ENCODE results near the gene TP53TG3D. TPM values are rescaled to one million over a fixed set of nuclear protein-coding genes. Genes with fewer than 3 reads are reported as not detected.
"Not testable (repeated sequence)": the region's sequence is repeated elsewhere in the genome, so short reads cannot be mapped to it uniquely, and the experiment has no call there.

The TP53TG3D gene, protein sequence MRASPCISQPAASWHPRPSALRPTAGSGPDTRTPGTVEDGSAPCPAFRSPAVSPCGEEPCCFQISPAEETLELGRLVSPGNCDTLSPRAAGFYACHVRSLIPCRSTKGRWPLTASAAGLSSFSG
- under 1 TPM; 0.13 to 0.79 (median 0.79) TPM for polyA plus RNA-seq

DNA sequence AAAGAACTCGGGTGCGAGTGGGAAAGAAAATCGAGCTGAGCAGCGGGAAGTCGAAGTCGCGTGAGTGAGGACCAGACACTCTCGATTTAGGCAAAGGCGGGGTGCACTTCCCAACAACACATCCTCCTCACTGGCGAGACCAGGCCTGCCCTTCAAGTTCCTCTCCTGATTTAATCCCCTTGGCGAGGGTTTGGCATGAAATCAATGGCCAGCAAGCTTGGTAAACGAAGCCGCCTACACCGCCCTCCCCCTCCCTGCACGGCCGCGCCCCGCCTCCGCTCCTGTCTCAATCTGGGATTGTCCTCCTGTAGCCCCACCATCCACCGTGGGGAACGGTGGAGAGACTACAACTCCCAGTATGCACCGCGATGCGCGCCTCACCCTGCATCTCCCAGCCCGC is at the start of gene TP53TG3D:
TSS of gene TP53TG3D (plus strand) at position 301 of the 400 bp plus-strand sequence. CDS start at position 369, 68 bp downstream.
- not testable (repeated sequence) for H3K27ac ChIP-seq (ENCODE audit: low read depth, low read length)
- 37 to 41% (median 38%) methylated on average over 8 to 9 of the region's 26 CpGs for WGBS, 3 donors

DNA sequence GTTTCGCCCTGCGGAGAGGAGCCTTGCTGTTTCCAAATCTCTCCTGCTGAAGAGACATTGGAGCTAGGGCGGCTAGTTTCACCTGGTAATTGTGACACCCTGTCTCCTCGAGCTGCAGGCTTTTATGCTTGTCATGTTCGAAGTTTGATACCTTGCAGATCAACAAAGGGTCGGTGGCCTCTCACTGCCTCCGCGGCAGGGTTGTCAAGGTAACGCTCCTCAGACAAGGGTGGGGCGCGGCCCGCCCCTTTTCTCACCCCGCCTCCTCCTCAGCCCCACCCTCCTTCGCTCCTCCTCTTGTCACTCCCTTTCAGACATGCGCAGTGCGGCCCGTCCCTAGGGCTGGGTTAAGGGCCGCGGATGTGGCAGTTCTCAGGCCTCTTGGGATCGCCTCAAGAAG is 421 bp downstream of the TP53TG3D start:
- H3K27ac ChIP-seq (ENCODE audit: low read depth, low read length), result not testable (repeated sequence)
- 13 to 19% (median 19%) methylated on average over 4 to 9 of the region's 20 CpGs for WGBS, 3 donors

DNA sequence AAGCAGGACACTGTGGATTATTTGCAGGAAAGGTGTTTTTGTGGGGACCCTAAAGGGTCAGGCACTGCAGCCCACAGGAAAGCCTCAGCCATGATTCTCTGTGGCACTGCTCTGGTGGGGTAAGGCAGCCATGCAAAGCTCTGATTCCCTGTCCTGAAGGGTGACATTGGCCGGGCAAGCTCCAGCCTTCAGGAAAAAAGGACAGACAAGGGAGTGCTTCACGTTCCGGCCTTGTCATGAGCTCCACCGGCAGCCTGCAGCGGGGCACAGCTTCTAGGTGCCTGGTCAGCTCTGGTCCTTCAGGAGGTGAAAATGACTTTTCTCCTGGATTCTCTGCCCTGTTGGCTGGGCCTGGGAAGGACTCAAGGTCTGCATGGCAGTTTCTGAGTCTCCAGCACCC is 8.4 kb downstream of the TP53TG3D start:
- WGBS, 3 donors, result 74 to 86% (median 78%) methylated on average over 5 of the region's 5 CpGs
- not testable (repeated sequence) for H3K27ac ChIP-seq (ENCODE audit: low read depth, low read length)

DNA sequence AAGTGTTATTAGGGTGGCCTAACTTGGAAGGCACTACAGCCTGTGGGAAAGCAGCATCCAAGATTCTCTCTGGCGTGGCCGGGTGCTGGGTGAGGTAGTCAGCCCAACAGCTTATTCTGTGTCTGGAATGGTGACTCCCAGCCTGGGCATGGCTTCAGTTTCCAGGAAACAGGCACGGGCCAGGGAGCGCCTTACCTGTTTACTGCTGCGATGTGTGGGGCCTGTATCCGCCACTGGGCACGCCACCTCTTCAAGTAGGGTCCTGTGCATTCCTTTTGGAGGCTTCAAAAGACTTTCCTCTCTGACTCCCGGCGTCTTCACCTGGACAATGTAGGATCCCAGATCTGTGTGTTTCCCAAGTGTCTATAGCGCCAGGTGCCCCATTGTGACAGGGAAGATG is 10.5 kb downstream of the TP53TG3D start:
- 74 to 90% (median 83%) methylated on average over 10 of the region's 10 CpGs for WGBS, 3 donors
- H3K27ac ChIP-seq (ENCODE audit: low read depth, low read length), result not testable (repeated sequence)

DNA sequence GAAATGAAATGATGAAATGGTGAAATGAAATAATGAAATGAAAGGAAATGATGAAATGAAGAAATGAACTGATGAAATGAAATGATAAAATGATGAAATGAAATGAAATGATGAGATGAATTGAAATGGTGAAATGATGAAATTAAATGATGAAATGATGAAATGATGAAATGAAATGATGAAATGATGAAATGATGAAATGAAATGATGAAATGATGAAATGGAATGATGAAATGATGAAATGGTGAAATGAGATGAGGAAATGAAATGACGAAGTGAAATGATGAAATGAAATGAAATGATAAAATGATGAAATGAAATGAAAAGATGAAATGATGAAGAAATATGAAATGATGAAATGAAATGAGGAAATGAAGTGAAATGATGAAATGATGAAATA is 28.8 kb downstream of the TP53TG3D start:
- 50 to 69% (median 61%) methylated on average over 1 of the region's 1 CpG for WGBS, 3 donors
- H3K27ac ChIP-seq (ENCODE audit: low read depth, low read length), result not testable (repeated sequence)

DNA sequence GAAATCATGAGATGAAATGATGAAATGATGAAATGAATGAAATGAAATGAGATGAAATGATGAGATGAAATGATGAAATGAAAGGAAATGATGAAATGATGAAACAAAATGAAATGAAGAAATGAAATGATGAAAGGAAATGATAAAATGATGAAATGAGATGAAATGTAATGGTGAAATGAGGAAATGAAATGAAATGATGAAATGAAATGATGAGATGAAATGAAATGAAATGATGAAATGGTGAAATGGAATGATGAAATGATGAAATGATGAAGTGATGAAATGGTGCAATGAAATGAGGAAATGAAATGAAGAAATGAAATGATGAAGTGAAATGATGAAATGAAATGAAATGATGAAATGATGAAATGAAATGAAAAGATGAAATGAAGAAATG is 29.9 kb downstream of the TP53TG3D start:
- not testable (repeated sequence) for H3K27ac ChIP-seq (ENCODE audit: low read depth, low read length)

DNA sequence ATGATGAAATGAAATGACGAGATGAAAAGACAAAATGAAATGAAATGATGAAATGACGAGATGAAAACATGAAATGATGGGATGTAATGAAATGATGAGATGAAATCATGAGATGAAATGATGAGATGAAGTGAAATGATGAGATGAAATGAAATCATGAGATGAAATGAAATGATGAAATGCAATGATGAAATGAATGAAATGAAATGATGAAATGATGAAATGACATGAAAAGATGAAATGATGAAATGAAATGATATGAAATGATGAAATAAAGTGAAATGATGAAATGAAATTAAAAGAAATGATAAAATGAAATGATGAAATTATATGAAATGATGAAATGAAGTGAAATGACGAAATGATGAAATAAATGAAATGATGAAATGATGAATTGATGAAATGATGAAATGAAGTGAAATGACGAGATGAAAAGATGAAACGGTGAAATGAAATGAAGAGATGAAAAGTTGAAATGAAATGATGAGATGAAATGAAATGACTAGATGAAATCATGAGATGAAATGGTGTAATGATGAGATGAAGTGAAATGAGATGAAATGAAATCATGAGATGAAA is 30.9 kb downstream of the TP53TG3D start:
- WGBS, 3 donors, result 72 to 82% (median 79%) methylated on average over 5 of the region's 5 CpGs

DNA sequence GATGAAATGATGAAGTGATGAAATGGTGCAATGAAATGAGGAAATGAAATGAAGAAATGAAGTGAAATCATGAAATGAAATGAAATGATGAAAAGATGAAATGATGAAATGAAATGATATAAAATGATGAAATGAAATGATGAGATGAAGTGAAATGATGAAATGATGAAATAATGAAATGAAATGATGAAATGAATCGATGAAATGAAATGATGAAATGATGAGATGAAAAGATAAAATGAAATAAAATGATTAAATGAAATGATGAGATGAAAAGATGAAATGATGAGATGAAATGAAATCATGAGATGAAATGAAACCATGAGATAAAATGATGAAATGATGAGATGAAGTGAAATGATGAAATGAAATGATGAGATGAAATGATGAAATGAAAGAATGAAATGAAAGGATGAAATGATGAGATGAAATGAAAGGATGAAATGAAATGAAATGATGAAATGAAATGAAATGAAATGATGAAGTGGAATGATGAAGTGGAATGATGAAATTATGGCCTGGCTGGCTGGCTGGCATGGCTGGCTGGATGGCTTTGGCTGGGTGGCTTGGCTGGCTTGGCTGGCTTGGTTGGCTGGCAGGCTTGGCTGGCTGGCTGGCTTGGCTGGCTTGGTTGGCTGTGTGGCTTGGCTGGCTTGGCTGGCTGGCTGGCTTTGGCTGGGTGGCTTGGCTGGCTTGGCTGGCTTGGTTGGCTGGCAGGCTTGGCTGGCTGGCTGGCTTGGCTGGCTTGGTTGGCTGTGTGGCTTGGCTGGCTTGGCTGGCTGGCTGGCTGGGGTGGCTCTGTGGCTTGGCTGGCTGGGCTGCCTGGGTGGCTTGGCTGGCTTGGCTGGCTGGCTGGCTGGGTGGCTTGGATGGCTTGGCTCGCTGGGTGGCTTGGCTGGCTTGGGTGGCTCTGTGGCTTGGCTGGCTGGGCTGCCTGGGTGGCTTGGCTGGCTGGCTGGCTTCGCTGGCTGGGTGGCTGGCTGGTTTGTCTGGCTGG is 32.0 kb downstream of the TP53TG3D start:
- not testable (repeated sequence) for H3K27ac ChIP-seq (ENCODE audit: low read depth, low read length)
- 35 to 64% (median 52%) methylated on average over 3 of the region's 3 CpGs for WGBS, 3 donors

More for the DNA sequence above, 30.9 kb downstream of the TP53TG3D start:
- not testable (repeated sequence) for H3K27ac ChIP-seq (ENCODE audit: low read depth, low read length)

DNA sequence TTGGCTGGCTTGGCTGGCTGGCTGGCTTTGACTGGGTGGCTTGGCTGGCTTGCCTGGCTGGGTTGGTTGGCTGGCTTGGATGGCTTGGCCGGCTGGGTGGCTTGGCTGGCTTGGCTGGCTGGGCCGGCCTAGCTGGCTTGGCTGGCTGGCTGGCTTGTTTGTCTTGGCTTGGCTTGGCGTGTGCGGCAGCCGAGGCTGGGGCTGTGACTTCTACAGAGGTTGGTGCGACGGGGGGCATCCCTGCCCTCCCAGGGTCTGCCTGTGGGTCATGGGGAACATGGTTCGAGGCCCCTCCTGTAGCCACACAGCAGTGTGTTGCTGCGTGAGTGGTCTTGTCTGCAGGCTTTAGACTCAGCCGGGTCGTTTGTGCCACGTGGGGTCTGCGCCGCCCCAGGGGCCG is 33.1 kb downstream of the TP53TG3D start:
- WGBS, 3 donors, result 78 to 96% (median 92%) methylated on average over 6 to 7 of the region's 15 CpGs
- H3K27ac ChIP-seq (ENCODE audit: low read depth, low read length), result not testable (repeated sequence)

DNA sequence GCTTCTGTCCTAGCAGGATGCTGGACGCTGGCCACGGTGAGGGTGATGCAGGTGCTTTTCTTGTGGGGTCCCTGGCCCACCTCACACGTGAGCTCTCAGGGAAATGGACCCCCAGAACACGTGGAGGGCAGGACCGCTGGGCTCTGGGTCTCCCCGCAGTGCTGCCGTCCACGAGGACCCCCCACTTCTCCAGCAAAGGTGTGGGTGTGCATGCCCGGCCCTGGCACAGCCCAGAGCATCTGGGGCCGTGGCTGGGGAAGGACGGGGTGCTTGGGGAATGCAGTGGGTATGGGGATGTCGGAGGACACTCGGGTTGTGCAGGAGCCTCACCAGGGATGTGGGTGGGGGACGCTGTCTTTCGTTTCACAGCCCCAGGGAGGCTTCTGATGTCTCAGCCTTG is 34.7 kb downstream of the TP53TG3D start:
- not testable (repeated sequence) for H3K27ac ChIP-seq (ENCODE audit: low read depth, low read length)
- 71 to 79% (median 76%) methylated on average over 13 of the region's 15 CpGs for WGBS, 3 donors

DNA sequence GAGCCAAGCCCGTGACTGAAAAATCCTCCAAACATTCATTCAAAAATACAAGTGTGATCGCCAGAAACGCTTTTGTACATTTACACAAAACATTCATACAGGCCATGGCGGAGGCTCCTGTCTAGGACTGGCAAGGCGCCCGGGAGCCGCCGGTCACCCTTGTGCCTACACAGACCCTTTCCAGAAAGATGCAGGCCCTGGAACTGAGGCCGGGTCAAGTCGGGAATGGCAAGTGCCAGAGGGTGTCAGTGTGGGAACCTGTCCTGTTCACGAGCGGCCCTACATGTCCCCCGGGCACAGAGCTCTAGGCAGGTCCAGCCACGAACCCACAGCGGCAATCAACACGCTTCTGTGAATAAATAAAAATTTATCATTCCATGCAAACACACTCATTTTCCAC is 36.1 kb downstream of the TP53TG3D start:
- not testable (repeated sequence) for H3K27ac ChIP-seq (ENCODE audit: low read depth, low read length)
- 90 to 93% (median 91%) methylated on average over 7 of the region's 16 CpGs for WGBS, 3 donors

DNA sequence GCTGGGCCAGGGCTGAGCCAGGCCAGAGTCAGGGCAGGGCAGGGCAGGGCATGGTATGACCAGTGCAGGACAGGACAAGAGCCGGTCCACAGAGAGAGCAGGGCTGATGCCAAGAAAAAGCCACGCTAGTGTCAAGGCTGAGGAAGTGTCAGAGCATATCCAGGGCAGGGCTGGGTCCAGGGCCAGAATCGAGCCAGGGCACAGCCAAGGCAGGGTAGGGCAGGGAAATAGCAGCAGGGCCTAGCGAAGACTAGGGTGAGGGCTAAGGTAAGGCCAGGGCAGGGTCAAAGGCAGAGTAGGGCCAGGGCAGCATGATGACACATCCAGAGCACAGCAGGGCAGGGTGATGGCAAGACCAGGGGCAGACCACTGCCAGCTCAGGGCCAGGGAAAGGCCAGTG is 49.7 kb downstream of the TP53TG3D start:
- not testable (repeated sequence) for H3K27ac ChIP-seq (ENCODE audit: low read depth, low read length)
- WGBS, 3 donors, result no CpG with 5 or more reads among the region's 4 CpGs

All from adipose tissue (tissue), 3 donors.